IMR-90 (cell line): ENCODE results near the gene ATP2A3.

Source experiments
- CEBPB ChIP-seq: IDR thresholded peaks from 2 replicates; pipeline ENCODE4 v1.6.1; 2012; ENCODE audit warnings: low read depth, low read length, improper control_type of control experiment
- NFE2L2 ChIP-seq: fragments of 150-350 bp; IDR thresholded peaks from 2 replicates; pipeline ENCODE4 v1.6.1; 2016; ENCODE audit warnings: low read depth, mild to moderate bottlenecking, low read length
- POLR2A ChIP-seq: IDR thresholded peaks from 2 replicates; pipeline ENCODE4 v1.6.1; 2012; ENCODE audit warnings: mild to moderate bottlenecking, low read depth, low read length
- TF ChIP-seq, protein P1 (sequence below): fragments of 150-350 bp; IDR thresholded peaks from 2 replicates; pipeline ENCODE4 v1.6.1; 2016; ENCODE audit warnings: low read depth, mild to moderate bottlenecking, low read length, moderate library complexity, borderline replicate concordance
- TF ChIP-seq, protein P2 (sequence below): conservative IDR thresholded peaks from 2 replicates; pipeline ENCODE4 v1.5.1; 2012; ENCODE audit warnings: mild to moderate bottlenecking, low read depth, low read length, improper control_type of control experiment

DNA sequence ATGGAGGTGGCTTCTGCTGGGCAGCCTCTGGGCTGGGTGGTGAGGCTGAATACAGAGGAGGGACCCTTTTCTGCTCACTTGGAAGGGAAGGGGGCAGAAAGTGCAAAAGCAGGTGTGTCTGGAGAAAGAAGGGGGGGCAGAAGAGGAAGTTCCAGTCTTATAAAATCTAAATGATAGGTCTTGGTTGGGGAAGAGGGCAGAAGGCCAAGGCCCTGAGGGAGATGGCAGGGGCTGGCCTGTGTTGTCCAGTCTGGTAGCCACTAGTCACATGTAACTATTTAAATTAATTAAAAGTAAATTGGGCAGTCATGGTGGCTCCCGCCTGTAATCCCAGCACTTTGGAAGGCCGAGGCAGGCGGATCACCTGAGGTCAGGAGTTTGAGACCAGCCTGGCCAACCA is 68.9 kb downstream of the ATP2A3 start:
- no peak for TF ChIP-seq POLR2A
- TF ChIP-seq, protein P1, sequence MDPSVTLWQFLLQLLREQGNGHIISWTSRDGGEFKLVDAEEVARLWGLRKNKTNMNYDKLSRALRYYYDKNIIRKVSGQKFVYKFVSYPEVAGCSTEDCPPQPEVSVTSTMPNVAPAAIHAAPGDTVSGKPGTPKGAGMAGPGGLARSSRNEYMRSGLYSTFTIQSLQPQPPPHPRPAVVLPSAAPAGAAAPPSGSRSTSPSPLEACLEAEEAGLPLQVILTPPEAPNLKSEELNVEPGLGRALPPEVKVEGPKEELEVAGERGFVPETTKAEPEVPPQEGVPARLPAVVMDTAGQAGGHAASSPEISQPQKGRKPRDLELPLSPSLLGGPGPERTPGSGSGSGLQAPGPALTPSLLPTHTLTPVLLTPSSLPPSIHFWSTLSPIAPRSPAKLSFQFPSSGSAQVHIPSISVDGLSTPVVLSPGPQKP, result no peak
- TF ChIP-seq, protein P2, sequence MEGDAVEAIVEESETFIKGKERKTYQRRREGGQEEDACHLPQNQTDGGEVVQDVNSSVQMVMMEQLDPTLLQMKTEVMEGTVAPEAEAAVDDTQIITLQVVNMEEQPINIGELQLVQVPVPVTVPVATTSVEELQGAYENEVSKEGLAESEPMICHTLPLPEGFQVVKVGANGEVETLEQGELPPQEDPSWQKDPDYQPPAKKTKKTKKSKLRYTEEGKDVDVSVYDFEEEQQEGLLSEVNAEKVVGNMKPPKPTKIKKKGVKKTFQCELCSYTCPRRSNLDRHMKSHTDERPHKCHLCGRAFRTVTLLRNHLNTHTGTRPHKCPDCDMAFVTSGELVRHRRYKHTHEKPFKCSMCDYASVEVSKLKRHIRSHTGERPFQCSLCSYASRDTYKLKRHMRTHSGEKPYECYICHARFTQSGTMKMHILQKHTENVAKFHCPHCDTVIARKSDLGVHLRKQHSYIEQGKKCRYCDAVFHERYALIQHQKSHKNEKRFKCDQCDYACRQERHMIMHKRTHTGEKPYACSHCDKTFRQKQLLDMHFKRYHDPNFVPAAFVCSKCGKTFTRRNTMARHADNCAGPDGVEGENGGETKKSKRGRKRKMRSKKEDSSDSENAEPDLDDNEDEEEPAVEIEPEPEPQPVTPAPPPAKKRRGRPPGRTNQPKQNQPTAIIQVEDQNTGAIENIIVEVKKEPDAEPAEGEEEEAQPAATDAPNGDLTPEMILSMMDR, result no peak
- no peak for TF ChIP-seq NFE2L2
- TF ChIP-seq CEBPB, result no peak
